ENCODE data around the gene EDC3.
"Not testable (repeated sequence)": the region's sequence is repeated elsewhere in the genome, so short reads cannot be mapped to it uniquely, and the experiment has no call there.

The EDC3 gene

DNA sequence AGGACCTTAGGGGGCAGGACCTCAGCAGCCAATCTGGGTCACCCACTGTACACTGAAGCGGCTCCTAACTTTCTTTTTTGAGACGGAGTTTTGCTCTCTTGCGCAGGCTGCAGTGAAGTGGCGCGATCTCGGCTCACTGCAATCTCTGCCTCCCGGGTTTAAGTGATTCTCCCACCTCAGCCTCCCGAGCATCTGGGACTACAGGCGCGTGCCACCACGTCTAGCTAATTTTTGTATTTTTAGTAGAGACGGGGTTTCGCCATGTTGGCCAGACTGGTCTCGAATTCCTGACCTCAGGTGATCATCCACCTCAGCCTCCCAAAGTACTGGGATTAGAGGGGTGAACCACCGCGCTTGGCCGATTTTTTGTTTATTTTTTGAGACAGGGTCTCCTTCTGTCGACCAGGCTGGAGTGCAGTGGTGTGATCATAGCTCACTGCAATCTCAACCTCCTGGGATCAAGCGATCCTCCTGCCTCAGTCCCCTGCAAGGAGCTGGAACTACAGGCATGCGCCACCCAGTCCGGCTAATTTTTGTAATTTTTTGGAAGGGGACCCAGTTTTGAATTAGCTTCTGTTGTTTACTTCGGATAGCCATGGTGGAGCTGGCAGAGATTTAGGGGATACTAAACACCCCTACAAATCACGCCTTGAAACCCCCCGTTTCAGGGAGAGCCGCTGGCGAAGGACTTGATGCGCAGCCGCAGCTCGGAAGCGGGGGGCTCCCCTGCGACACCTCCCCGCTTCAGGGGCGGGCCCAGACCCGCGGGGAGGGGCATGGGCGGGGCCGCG is 81.7 kb downstream of the EDC3 start:
- DNase-seq (ENCODE audit: low read depth, low spot score): no peak

DNA sequence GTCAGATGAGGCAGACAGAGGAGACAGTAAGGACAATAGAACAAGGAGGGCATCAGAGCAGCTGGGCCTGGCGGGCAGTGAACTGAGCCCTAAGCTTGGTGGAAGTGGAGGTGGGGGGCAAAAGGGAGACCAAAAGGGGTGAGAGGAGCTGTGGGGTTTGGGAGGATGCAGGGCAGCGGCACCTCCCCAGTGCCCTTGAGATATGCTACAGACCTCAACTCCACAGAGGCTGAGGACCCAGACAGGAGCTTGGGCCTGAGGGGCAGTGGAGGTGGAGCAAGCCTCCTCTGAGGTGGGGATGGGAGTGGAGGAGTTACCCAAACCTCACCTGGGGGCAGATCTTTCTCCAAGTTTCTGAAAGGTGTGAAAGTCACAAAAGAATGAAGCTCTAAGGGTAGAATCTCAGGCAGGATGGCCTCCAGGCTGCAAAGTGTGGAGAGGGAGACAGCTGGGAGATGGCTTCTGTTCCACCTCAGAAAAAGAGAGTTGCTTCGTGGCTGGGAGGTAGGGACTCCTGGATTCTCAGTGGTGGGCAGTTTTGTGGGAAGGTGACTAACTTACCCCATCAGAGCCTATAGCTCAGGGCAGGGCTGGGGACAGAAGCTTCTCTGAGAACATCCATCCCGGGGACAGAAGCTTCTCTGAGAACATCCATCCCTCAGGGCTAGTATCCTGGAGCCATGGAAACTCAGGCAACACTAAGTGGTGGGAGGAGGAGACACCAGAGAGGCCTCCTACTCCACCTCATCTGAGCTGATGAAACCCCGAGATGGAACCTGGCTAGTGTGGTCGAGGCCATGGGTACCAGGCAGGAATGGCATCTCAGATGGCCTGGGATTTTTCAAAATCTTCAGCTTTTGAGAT is 82.5 kb downstream of the EDC3 start:
- no peak for DNase-seq (ENCODE audit: low read depth, low spot score)
- H3K27ac ChIP-seq: no peak overlapping the region

More for the DNA sequence above, 81.7 kb downstream of the EDC3 start:
- peak overlapping the region; percentile 88 for H3K27ac ChIP-seq

DNA sequence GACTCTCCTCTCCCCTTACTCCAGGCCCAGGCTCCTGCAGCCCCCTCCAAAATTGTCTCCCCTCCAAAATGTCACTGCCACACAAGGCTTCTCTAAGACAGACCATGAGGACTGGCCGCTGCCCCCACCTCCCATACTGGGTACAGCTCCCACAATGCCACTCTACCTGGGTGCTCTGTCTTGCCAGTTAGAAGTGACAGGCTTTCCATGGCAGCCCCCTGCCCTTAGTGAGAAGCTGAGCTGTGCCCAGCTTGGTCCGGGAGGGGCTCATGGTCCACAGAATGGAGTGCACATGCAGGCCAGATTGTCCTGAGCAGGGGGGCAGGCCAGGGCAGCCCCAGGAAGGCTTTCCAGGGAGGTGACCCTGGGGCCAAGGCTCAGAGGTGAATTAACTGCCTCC is 83.1 kb downstream of the EDC3 start:
- DNase-seq (ENCODE audit: low read depth, low spot score): no peak
- H3K27ac ChIP-seq: no peak overlapping the region

GRCh38 chr15:74611834-74612233 is 84.0 kb downstream of the EDC3 start:
- no peak overlapping the region for H3K27ac ChIP-seq
- DNase-seq (ENCODE audit: low read depth, low spot score): no peak

DNA sequence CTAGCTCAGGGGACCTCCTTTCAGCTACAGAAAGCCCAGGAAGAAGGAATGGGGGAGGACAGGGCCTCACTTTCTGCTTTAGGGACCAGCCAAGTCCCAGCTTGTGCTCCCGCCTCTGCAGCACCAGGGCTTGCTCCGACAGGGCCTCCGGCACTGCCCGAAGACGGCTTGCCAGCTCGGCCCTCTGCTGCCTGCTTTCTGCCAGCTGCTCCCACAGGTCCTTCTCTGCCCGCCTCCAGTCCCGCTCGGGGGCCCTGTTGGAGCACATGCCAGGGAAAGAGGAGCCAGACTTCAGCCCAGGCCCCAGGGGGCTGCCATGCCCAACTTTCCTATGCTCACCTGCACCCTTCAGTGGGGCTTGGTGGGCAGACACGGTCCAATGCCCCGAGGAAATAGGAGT is 84.5 kb downstream of the EDC3 start:
- no peak for DNase-seq (ENCODE audit: low read depth, low spot score)
- H3K27ac ChIP-seq: no peak overlapping the region

DNA sequence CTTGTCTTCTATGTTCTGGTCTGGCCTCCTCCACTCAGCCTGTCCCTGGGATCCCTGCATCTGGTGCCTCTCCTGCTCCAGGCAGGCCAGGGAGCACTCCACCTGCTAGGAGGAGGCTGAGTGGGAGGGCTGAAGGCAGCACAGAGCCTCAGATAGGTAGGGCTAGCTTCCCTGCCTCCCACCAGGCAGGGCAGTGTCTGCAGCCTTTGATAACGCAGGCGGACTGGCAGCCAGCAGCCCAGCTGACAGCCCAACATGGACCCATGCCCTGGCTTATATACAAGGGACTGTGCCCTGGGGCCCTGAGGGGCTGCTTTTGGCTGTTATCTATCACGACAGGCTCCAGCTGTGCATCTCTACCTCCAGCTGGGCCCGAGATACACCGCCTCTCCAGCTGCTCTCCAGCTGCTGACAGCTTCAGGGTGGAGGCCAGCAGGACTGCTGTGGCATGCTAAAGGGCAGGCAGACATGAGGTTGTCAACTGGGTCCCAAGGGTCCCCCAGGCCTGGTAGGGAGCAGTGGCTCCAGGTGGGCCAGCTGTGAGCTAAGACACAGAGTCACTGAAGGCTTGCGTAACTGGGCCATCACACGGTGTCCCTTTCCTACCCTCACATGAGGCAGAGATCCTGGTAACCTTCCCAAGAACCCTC is 85.4 kb downstream of the EDC3 start:
- no peak overlapping the region for H3K27ac ChIP-seq
- DNase-seq (ENCODE audit: low read depth, low spot score): no peak

GRCh38 chr15:74609938-74610301 is 85.9 kb downstream of the EDC3 start:
- DNase-seq (ENCODE audit: low read depth, low spot score): no peak
- H3K27ac ChIP-seq: no peak overlapping the region

- H3K27ac ChIP-seq: no peak overlapping the region
- DNase-seq (ENCODE audit: low read depth, low spot score): no peak
Measured at GRCh38 chr15:74608786-74609185, 87.0 kb downstream of the EDC3 start.

GRCh38 chr15:74605795-74606150 is 90.1 kb downstream of the EDC3 start:
- H3K27ac ChIP-seq: no peak overlapping the region

GRCh38 chr15:74604983-74605794 is 90.6 kb downstream of the EDC3 start:
- DNase-seq (ENCODE audit: low read depth, low spot score): no peak
- no peak overlapping the region for H3K27ac ChIP-seq

More at GRCh38 chr15:74605795-74606150, 90.1 kb downstream of the EDC3 start:
- DNase-seq (ENCODE audit: low read depth, low spot score): no peak

- DNase-seq (ENCODE audit: low read depth, low spot score): no peak
Measured at GRCh38 chr15:74603789-74604705, 91.8 kb downstream of the EDC3 start.

DNA sequence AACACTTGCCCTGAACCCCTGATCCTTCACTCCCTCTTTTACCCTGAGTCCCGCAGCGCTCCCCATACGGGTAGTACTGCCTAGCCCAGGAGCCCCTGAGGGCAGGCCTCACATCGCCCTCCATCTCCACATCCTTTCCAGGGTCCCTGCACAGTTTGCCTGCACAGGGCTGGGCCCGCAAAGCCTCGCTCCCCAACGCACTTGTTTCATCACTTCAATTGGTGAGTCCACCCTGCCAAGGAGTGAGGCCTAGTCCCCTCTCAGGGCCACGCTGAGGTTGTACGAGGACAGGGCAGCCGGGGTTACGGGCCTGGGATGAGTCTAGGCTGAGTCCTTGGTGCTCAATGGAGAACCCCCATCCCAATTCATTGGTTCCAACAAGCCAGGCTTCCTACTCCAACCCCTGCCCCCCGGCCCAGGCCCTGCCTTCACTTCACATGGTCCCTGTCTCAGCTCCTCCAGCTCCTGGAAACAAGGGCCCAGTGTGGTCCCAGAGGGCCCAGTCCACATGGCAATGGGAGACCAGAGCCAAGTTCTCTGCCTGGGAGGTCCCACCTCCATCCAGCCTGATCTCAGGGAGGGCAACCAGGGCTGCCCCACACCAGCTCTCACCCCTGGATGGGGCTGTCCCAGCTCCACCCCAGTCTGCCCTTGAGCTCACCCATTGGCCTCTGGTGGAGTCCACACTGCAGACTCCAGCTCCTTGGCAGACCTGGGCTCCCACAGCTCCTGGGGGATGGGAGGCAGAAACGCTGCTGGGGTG is 92.6 kb downstream of the EDC3 start:
- no peak overlapping the region for H3K27ac ChIP-seq
- DNase-seq (ENCODE audit: low read depth, low spot score): no peak

More at GRCh38 chr15:74603789-74604705, 91.8 kb downstream of the EDC3 start:
- no peak overlapping the region for H3K27ac ChIP-seq

DNA sequence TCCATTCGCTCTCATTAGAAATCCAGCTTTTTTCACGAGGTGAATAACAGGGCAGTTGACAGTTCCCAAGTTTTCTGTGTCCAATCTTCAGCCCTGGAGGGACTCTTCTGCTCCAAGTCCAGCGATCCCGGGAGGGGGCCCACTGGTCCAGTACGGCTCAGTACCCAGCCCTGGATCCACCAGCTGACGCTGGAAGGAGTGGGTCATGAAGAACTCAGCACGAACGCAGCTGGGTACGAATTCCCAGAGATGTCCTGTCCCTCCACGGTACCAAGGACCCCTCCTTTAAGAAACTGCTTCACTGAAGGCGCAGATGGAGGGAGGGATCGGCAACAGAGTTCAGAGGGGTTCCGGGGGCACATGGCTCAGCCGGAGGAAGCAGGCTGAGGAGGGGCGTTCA is 96.7 kb downstream of the EDC3 start:
- no peak for DNase-seq (ENCODE audit: low read depth, low spot score)
- H3K27ac ChIP-seq: no peak overlapping the region

DNA sequence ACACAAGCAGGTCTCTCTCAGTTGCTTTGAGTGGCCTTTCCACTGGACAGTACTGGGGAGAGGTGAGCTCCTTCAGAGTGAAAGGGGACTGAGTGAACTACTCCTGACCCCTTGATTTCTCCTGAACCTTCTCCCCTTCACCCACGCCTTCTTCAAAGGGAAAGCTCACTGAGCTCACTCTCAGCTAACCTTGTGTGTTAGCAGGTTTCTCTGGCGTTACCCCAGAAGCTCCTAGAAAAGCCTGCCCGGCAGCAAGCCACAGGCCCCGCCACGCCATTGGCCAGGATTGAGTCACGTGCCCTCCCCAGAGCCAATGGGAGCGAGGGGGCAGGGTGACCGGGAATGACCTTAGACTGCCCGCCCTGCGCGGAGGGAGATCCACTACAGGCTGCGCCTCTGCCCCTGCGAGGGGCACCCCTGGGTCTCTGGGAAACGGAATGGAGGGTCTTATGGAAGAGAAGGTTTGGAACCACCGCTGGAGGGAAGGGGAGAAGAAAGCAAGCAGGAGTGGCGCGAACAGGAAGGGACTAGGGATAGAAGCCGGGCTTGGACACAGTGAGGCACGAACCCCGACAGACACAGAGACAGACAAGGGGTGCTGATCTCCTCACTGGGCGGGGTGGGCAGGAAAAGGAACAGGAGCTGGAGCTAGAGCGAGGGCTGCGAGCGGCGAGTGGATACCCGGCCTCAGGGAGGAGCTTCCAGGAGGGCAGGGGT is 97.5 kb downstream of the EDC3 start:
- peak overlapping the region; percentile 56 for H3K27ac ChIP-seq
- peak; percentile 49 for DNase-seq (ENCODE audit: low read depth, low spot score)

GRCh38 chr15:74597146-74597705 is 98.6 kb downstream of the EDC3 start:
- DNase-seq (ENCODE audit: low read depth, low spot score); H3K27ac ChIP-seq: not testable (repeated sequence)

- H3K27ac ChIP-seq; DNase-seq (ENCODE audit: low read depth, low spot score): not testable (repeated sequence)
Measured at GRCh38 chr15:74596736-74597135, 99.1 kb downstream of the EDC3 start.

DNA sequence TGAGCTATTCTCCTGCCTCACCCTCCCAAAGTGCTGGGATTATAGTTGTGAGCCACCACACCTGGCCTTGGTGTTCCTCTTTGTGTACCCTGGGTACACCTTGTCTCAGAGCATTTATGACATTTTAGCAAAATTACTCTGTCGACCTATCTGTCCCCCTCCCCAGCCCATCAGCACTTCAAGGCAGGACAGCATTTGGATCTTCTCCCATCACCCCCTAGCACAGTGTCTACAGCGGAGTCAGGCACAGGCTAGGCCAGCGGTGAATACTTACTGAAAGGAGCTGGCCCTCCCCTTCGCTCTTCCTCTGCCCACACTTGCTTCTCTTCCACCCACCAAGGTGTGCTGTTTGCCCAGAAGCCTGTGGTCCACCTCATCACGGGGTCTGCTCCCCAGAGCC is 100.6 kb downstream of the EDC3 start:
- H3K27ac ChIP-seq: no peak overlapping the region

More for the DNA sequence above, 100.6 kb downstream of the EDC3 start:
- no peak for DNase-seq (ENCODE audit: low read depth, low spot score)

Data from epithelial cell of prostate (primary cell).